ENCODE results near the gene PIK3R3. TPM values are rescaled to one million over a fixed set of nuclear protein-coding genes. Genes with fewer than 3 reads are reported as not detected.
A peak's percentile ranks its signal among the peaks of the same experiment; 100 is the strongest.

Gene PIK3R3
- total and polyA plus RNA-seq, 12 donors = 15.4 to 54.5 (median 34.0) TPM

GRCh38 chr1:46005594-46005993 is 126.8 kb downstream of the PIK3R3 start:
- intact Hi-C loops (cut with DNase I) = no loop called here
- TF ChIP-seq CTCF (IDR thresholded peaks at IDR 0.05) = no peak
- 41 to 54% methylated on average over 1 of the region's 1 CpG for WGBS, 2 donors
- Histone ChIP-seq H3K36me3 (peaks cover 0 to 81% (median 40%) of the 10 kb centered on the region in 9 donors), H3K4me3 (no peak overlapping the region), H3K9me3 (no peaks in the 10 kb centered on the region), H3K27me3 (no peaks in the 10 kb centered on the region), H3K4me1 (peaks cover 0 to 17% (median 13%) of the 10 kb centered on the region in 9 donors), H3K27ac (peak overlapping the region in 3 of 10 donors; percentile 8 to 39 (median 28))
- peak in 4 of 8 donors; percentile 34 to 68 (median 40) for ATAC-seq
- DNase-seq = no peak

DNA sequence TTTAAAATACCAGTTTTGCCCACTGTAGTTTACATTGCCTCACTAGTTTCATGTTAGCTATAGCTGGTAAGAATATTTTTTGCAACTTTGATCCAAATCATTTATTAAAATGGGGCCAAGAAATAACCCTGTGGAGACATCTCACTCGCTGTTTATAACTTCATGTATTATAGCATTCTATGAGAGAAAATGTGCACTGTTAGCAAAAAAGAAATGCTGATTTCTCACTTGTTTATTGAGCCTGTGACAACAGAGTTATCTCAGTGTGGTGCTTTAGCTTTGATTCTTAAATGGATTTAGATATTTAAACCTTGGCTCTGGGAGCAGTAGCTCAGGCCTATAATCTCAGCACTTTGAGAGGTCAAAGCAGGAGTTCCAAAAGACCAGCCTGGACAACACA is 127.9 kb downstream of the PIK3R3 start:
- Histone ChIP-seq H3K27ac (no peak overlapping the region), H3K36me3 (peaks cover 0 to 81% (median 32%) of the 10 kb centered on the region in 9 donors), H3K4me1 (peaks cover 0 to 20% (median 13%) of the 10 kb centered on the region in 9 donors)

GRCh38 chr1:46003315-46003714 is 129.1 kb downstream of the PIK3R3 start:
- H3K4me1 ChIP-seq = peaks cover 0 to 25% (median 14%) of the 10 kb centered on the region in 9 donors
- no peak for TF ChIP-seq CTCF (IDR thresholded peaks at IDR 0.05)
- DNase-seq (no peak), ATAC-seq (no peak)
- intact Hi-C loops (cut with DNase I) = no loop called here
- 92% methylated on average over 5 of the region's 5 CpGs for WGBS, 2 donors
- no peak overlapping the region for H3K27ac ChIP-seq
- H3K4me3 ChIP-seq = no peak overlapping the region
- no peaks in the 10 kb centered on the region for H3K27me3 ChIP-seq
- peaks cover 0 to 75% (median 22%) of the 10 kb centered on the region in 9 donors for H3K36me3 ChIP-seq
- no peaks in the 10 kb centered on the region for H3K9me3 ChIP-seq

More for the DNA sequence above, 127.9 kb downstream of the PIK3R3 start:
- H3K4me3 ChIP-seq = no peak overlapping the region
- TF ChIP-seq CTCF (IDR thresholded peaks at IDR 0.05) = no peak
- ATAC-seq (no peak), DNase-seq (no peak)
- H3K27me3 ChIP-seq = no peaks in the 10 kb centered on the region
- H3K9me3 ChIP-seq = no peaks in the 10 kb centered on the region
- intact Hi-C loops (cut with DNase I) = no loop called here
- 99 to 100% methylated on average over 1 of the region's 1 CpG for WGBS, 2 donors

- H3K4me3 ChIP-seq = no peak overlapping the region
- DNase-seq (no peak), ATAC-seq (no peak)
- intact Hi-C loops (cut with DNase I) = no loop called here
- peaks cover 0 to 68% (median 17%) of the 10 kb centered on the region in 9 donors for H3K36me3 ChIP-seq
- no peak overlapping the region for H3K27ac ChIP-seq
- no peaks in the 10 kb centered on the region for H3K27me3 ChIP-seq
- WGBS, 2 donors = 97 to 99% methylated on average over 3 of the region's 3 CpGs
- H3K4me1 ChIP-seq = peaks cover 0 to 27% (median 13%) of the 10 kb centered on the region in 9 donors
- H3K9me3 ChIP-seq = no peaks in the 10 kb centered on the region
- no peak for TF ChIP-seq CTCF (IDR thresholded peaks at IDR 0.05)
These were observed 129.8 kb downstream of the PIK3R3 start for GRCh38 chr1:46002551-46003150.

Measured in heart right ventricle (tissue), 16 donors.